Astrocyte of the cerebellum (primary cell): ENCODE data around the gene NT5C1B.
"Not testable (repeated sequence)": the region's sequence is repeated elsewhere in the genome, so short reads cannot be mapped to it uniquely, and the experiment has no call there.

Experiments used
- DNase-seq: peaks from one replicate; pipeline ENCODE4 v3.0.0-alpha.2; 2011; ENCODE audit warnings: low read depth
- H3K4me3 ChIP-seq: 2 replicates; pipeline ENCODE4 v1.5.1; 2011; ENCODE audit warnings: mild to moderate bottlenecking, low read depth, low read length, moderate library complexity
- in situ Hi-C: cut with HindIII; loops from 2 replicates; pipeline ENCODE4 v1.10.0; 2017; ENCODE audit warnings: low sequenced_read_pairs
- TF ChIP-seq, protein P1 (sequence below): IDR thresholded peaks from 2 replicates; pipeline ENCODE4 v1.5.1; 2012; ENCODE audit warnings: low read length, low read depth, moderate library complexity, mild to moderate bottlenecking; ENCODE audit errors: missing control alignments

NT5C1B gene

DNA sequence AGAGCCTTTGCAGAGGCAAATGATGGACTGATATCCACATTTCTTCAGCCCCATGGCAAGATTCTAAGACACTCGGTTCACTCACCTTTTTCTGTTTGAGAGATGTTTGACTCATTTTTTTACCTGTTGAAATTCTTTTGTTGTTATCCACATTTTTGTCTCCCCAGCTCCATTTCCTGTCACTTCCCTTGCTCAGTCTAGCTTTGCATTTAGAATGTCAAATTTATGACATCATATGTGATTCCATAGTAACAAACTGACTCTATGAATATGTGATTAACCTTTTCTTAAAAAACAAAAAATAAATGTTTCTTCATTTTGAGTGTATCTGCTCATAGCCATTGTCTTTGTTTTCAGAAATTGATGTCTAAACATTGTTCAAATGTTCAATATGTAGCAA is at the start of gene NT5C1B:
TSS of gene NT5C1B (minus strand) at position 216 of the 400 bp plus-strand sequence. CDS start at position 115, 101 bp downstream.
- TF ChIP-seq, protein P1, sequence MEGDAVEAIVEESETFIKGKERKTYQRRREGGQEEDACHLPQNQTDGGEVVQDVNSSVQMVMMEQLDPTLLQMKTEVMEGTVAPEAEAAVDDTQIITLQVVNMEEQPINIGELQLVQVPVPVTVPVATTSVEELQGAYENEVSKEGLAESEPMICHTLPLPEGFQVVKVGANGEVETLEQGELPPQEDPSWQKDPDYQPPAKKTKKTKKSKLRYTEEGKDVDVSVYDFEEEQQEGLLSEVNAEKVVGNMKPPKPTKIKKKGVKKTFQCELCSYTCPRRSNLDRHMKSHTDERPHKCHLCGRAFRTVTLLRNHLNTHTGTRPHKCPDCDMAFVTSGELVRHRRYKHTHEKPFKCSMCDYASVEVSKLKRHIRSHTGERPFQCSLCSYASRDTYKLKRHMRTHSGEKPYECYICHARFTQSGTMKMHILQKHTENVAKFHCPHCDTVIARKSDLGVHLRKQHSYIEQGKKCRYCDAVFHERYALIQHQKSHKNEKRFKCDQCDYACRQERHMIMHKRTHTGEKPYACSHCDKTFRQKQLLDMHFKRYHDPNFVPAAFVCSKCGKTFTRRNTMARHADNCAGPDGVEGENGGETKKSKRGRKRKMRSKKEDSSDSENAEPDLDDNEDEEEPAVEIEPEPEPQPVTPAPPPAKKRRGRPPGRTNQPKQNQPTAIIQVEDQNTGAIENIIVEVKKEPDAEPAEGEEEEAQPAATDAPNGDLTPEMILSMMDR: no peak
- no peak for DNase-seq
- no peak within 1 kb of the TSS for H3K4me3 ChIP-seq
- in situ Hi-C loops: no loop called here

DNA sequence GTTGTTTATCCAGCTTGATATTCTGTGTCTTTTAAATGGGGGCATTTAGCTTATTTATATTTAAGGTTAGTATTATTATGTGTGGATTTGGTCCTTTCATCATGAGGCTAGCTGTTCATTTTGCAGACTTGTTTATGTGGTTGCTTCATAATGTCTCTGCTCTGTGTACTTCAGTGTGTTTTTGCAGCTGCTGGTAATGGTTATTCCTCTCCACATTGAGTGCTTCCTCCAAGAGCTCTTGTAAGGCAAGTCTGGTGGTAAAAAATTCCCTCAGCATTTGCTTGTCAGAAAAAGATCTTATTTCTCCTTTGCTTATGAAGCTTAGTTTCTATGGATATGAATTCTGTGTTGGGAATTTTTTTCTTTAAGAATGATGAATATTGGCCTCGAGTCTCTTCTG is 47.8 kb upstream of the NT5C1B start:
- no peak for DNase-seq
- TF ChIP-seq, protein P1: no peak
- in situ Hi-C loops: no loop called here
- no peak overlapping the region for H3K4me3 ChIP-seq

DNA sequence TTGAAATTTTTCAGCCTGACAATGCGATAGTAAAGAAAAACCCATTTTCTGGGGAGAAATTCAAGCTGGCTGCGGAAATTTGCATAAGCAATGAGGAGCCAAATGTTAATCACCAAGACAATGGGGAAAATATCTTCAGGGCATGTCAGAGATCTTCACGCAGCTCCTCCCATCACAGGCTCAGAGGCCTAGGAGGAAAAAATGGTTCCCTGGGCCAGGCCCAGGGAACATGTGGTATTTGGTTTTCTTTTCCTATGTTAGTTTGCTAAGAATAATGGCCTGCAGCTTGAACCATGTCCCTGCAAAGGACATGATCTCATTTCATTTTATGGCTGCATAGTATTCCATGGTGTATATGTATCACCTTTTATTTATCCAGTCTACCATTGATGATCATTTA is 43.3 kb upstream of the NT5C1B start:
- H3K4me3 ChIP-seq, in situ Hi-C loops, DNase-seq: not testable (repeated sequence)

DNA sequence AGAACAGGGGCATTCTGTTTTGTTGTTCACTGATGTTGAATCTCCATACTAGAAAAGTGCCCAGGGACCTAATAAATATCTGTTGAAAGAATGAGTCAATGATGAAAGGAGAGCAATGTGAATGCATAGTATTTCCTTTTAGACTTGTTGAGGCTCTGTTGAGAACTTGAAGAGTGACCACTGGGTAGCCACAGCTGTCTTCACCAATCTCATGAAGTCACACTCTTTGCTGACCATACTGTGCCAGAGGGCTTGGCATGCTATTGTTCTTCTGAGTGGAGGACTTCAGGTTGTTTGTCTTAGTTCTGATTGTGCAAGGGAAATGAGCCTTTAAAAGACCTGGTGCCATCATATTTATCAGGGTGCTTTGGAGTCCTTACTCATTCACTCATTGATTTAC is 41.6 kb upstream of the NT5C1B start:
- no peak overlapping the region for H3K4me3 ChIP-seq
- TF ChIP-seq, protein P1: no peak
- DNase-seq: no peak
- in situ Hi-C loops: no loop called here

DNA sequence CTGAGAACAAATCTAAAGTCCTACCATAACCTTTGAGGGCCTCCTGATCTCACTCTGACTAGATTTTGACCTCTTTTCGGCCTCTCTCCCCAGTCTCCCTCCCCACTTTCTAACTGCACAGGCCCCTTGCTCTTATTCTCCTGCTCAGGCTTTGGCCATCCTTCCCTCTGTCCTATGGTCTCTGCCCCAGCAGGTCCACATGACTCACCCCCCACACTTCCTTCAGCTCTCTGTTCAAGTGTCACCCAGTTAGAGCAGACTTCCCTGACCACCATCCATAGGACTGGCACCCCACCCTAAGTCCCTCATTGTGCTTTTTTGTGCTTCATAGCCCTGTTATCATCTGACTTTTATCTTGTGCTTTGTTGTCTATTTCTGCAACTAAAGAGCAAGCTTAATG is 41.2 kb upstream of the NT5C1B start:
- no peak overlapping the region for H3K4me3 ChIP-seq
- in situ Hi-C loops: no loop called here
- TF ChIP-seq, protein P1: no peak
- DNase-seq: no peak

DNA sequence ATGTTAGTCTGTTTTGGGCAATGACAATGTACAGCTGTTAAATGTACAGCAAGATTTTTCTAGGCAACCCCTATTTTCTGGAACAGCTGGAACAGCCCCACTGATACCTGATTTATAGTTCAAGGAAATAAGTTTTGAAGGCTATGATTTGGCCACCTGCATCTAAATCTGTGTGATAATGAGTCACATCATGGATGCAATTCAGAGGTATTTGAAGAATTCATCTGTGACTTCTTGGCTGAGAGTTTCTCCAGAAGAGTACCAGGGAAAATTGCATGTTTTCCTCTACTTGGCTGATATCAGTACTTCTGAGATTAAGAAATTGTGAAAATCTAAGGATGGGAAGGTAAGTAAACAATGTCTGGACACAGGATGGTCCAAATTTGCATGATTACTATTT is 40.7 kb upstream of the NT5C1B start:
- TF ChIP-seq, protein P1: no peak
- H3K4me3 ChIP-seq: no peak overlapping the region
- in situ Hi-C loops: no loop called here
- peak; percentile 22 for DNase-seq

DNA sequence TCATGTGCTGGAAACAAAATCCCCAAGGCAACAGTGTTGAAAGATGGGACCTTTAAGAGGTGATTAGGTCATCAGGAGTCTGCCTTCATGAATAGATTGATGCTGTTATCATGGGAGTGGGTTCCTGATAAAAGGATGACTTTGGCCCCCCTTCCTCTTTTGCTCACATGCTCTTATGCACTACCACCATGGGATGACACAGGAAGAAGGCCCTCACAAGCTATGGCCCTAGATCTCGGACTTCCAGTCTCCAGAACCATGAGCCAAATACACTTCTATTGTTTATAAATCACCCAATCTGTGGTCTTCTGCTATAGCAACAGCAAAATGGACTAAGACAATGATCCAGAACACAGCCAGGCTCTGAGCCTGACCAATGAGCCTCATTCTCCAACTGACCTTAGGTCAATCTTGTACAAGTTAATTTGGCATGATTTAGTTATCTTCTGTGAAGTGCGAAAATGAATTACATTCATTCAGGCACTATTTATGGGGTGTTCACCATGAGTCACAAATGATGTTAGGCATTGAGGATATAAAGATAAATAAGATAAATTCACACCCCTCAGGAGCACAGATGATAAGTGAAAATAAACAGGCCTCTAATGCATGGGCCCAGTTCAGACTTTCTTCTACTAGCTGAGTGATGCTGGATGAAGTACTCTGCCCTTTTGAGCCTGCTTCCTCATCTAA is 37.7 kb upstream of the NT5C1B start:
- no peak for DNase-seq
- in situ Hi-C loops: no loop called here
- TF ChIP-seq, protein P1: no peak

More for the DNA sequence above, 37.7 kb upstream of the NT5C1B start:
- no peak overlapping the region for H3K4me3 ChIP-seq
